ENCODE data around the gene CMKLR1. TPM values are rescaled to one million over a fixed set of nuclear protein-coding genes. Genes with fewer than 3 reads are reported as not detected.

Gene CMKLR1
- total RNA-seq, 2 experiments from 2014 or later = not detected

DNA sequence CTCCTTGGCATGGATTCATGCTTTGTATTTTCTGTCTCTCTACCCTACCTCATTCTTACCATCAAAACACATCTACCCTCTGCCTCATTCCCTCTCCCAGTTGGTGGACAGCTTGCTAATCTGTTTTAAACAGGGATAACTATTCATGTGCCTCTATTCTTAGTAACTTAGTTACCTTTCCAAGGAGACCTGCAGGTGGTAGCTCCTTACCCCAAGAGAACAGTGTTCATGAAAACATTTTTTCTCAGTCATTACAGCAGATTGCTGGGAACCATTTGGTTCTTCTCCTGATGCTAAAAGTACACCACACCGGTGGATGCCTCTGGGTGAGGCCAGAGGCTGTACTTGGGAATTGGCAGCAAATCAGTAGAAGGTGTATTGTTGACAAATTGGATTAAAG is 73.0 kb downstream of the CMKLR1 start:
- H3K4me3 Mint-ChIP-seq = no peak overlapping the region
- no peak for DNase-seq
- no peaks in the 10 kb centered on the region for H3K36me3 Mint-ChIP-seq (ENCODE audit: low read depth)
- H3K9me3 Mint-ChIP-seq = peaks cover 5% of the 10 kb centered on the region
- ChIA-PET POLR2A (no interaction called here), CTCF (no interaction called here)
- no peak overlapping the region for H3K27ac Mint-ChIP-seq
- peaks cover 10% of the 10 kb centered on the region for H3K27me3 Mint-ChIP-seq
- no peaks in the 10 kb centered on the region for H3K4me1 Mint-ChIP-seq

DNA sequence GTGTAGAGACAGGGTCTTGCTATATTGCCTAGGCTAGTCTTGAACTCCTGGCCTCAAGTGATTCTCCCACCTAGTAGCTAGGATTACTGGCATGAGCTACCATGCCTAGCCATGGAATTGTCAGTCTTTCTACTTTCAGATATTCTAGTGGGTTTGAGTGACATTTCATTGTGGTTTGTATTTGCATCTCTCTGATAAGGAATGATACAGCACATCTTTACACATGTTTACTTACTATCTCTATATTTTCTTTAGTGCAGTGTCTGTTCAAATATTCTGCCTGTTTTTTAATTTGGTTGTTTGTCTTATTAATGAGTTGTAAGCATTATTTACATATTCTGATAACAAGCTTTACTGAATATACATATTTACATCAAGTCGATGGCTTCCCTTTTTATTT is 73.6 kb downstream of the CMKLR1 start:
- Mint-ChIP-seq H3K4me1 (no peaks in the 10 kb centered on the region), H3K27ac (no peak overlapping the region), H3K36me3 (ENCODE audit: low read depth) (no peaks in the 10 kb centered on the region), H3K27me3 (peaks cover 15% of the 10 kb centered on the region), H3K9me3 (peaks cover 10% of the 10 kb centered on the region), H3K4me3 (no peak overlapping the region)
- DNase-seq = no peak
- CTCF ChIA-PET = no interaction called here
- POLR2A ChIA-PET = no interaction called here

- ChIA-PET POLR2A (no interaction called here), CTCF (no interaction called here)
- H3K27me3 Mint-ChIP-seq = peaks cover 10% of the 10 kb centered on the region
Observed at GRCh38 chr12:108260969-108261368, 78.1 kb downstream of the CMKLR1 start.

GRCh38 chr12:108260039-108260438 is 79.1 kb downstream of the CMKLR1 start:
- no peaks in the 10 kb centered on the region for H3K36me3 Mint-ChIP-seq (ENCODE audit: low read depth)
- no peak overlapping the region for H3K4me3 Mint-ChIP-seq
- POLR2A ChIA-PET = no interaction called here
- H3K27ac Mint-ChIP-seq = no peak overlapping the region
- CTCF ChIA-PET = no interaction called here
- H3K4me1 Mint-ChIP-seq = no peaks in the 10 kb centered on the region
- peaks cover 18% of the 10 kb centered on the region for H3K9me3 Mint-ChIP-seq
- H3K27me3 Mint-ChIP-seq = peaks cover 10% of the 10 kb centered on the region
- DNase-seq = no peak

More at GRCh38 chr12:108260969-108261368, 78.1 kb downstream of the CMKLR1 start:
- H3K4me1 Mint-ChIP-seq = no peaks in the 10 kb centered on the region
- no peak overlapping the region for H3K27ac Mint-ChIP-seq
- no peak overlapping the region for H3K4me3 Mint-ChIP-seq
- no peaks in the 10 kb centered on the region for H3K36me3 Mint-ChIP-seq (ENCODE audit: low read depth)
- no peak for DNase-seq
- H3K9me3 Mint-ChIP-seq = peaks cover 18% of the 10 kb centered on the region

GRCh38 chr12:108257610-108258106 is 81.5 kb downstream of the CMKLR1 start:
- Mint-ChIP-seq H3K27ac (no peak overlapping the region), H3K4me1 (peaks cover 2% of the 10 kb centered on the region), H3K36me3 (ENCODE audit: low read depth) (no peaks in the 10 kb centered on the region), H3K27me3 (peaks cover 8% of the 10 kb centered on the region), H3K4me3 (no peak overlapping the region), H3K9me3 (peaks cover 18% of the 10 kb centered on the region)
- no peak for DNase-seq
- ChIA-PET POLR2A (no interaction called here), CTCF (interaction anchor here (1.4 kb wide), 1 partner anchor 19 kb away, joined by 3 read pairs; no protein-coding TSS in a partner anchor)

DNA sequence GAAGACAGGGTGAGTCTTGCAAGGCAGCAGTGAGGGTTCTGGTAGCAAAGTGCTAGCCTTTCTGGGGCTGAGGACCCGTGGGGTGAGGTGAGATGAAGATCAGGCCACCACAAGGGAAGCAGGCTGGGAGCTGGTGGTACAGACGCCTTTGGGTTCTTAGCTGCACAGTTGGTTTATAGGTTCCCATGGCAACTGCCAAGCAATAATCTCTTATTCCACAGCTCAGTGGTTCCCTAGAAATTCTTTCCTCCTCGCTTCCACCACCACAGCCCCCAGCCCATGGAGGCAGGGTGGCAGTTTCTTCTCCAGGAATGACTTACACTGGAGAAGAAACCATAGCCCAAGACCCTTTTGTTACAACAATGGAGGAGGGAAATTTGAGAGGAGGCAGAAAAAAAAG is 82.1 kb downstream of the CMKLR1 start:
- Mint-ChIP-seq H3K27me3 (peaks cover 8% of the 10 kb centered on the region), H3K36me3 (ENCODE audit: low read depth) (no peaks in the 10 kb centered on the region), H3K4me3 (no peak overlapping the region), H3K9me3 (peaks cover 18% of the 10 kb centered on the region), H3K4me1 (peaks cover 2% of the 10 kb centered on the region), H3K27ac (no peak overlapping the region)
- CTCF ChIA-PET = interaction anchor here (1.4 kb wide), 1 partner anchor 18 kb away, joined by 3 read pairs; no protein-coding TSS in a partner anchor
- no peak for DNase-seq
- POLR2A ChIA-PET = no interaction called here

GRCh38 chr12:108255252-108255602 is 83.9 kb downstream of the CMKLR1 start:
- Mint-ChIP-seq H3K36me3 (ENCODE audit: low read depth) (no peaks in the 10 kb centered on the region), H3K27ac (no peak overlapping the region), H3K27me3 (peaks cover 4% of the 10 kb centered on the region), H3K4me3 (no peak overlapping the region), H3K4me1 (peaks cover 2% of the 10 kb centered on the region), H3K9me3 (peaks cover 6% of the 10 kb centered on the region)
- ChIA-PET POLR2A (no interaction called here), CTCF (no interaction called here)
- DNase-seq = no peak

DNA sequence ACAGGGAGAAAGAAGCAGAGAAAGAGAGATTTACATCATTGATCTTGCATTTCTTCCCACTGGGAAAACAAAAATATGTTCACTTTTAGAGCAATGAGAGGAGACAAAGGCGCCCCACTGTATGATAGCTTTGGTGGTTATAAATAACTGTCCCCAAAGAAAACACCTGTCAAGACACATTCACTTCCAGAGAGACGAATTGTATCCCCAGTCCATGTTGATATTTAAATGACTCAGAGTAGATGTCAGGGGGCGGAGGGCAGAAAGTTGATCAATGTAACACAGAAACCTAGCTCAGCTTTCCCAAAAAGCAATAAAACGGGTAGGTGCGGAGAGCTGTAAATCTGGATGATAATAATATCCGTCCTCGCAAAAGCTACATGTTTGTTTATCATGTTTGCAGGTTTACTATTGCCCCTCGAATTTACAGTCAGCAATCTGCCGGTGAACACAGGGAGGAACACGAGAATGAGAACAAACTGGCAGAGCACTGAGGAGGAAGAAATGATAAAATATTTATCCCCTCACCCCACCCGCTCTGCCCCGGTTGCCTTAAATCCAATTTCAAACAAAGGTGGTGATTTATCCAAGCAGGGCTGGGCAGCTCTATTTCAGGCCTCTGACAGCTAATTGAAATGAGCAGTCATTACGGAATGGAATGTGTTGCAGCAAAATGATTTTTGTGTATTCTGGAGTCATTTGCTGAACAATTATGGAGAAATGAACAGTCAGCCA is 84.4 kb downstream of the CMKLR1 start:
- H3K27me3 Mint-ChIP-seq = peaks cover 4% of the 10 kb centered on the region
- DNase-seq = no peak
- H3K9me3 Mint-ChIP-seq = peaks cover under 1% of the 10 kb centered on the region
- H3K4me3 Mint-ChIP-seq = no peak overlapping the region
- peaks cover 2% of the 10 kb centered on the region for H3K4me1 Mint-ChIP-seq
- ChIA-PET POLR2A (no interaction called here), CTCF (no interaction called here)
- H3K36me3 Mint-ChIP-seq (ENCODE audit: low read depth) = no peaks in the 10 kb centered on the region
- H3K27ac Mint-ChIP-seq = no peak overlapping the region

DNA sequence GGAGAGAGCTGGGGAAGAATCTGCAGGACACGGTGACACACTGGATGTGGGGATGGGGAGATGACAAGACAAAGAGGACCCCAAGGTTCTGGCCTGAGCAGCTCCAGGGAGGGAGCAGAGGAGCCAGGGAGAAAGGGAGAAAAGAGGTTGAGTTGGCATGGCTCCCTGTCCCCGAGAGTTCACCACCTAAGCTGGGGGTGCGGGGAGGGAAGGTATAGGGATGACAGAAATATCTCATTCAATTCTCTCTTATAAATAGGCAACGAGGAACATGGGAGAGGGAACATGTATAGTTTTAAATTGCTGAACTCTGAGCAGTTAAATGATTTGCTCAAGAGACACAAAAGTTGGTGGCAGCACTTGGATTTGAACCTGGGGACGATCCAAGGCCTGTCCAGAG is 85.1 kb downstream of the CMKLR1 start:
- Mint-ChIP-seq H3K27me3 (peaks cover 4% of the 10 kb centered on the region), H3K9me3 (no peaks in the 10 kb centered on the region), H3K27ac (no peak overlapping the region), H3K36me3 (ENCODE audit: low read depth) (no peaks in the 10 kb centered on the region), H3K4me1 (peaks cover 2% of the 10 kb centered on the region), H3K4me3 (no peak overlapping the region)
- CTCF ChIA-PET = interaction anchor here (0.7 kb wide), 1 partner anchor 225 kb away, joined by 3 read pairs; no protein-coding TSS in a partner anchor
- DNase-seq = no peak
- POLR2A ChIA-PET = no interaction called here

DNA sequence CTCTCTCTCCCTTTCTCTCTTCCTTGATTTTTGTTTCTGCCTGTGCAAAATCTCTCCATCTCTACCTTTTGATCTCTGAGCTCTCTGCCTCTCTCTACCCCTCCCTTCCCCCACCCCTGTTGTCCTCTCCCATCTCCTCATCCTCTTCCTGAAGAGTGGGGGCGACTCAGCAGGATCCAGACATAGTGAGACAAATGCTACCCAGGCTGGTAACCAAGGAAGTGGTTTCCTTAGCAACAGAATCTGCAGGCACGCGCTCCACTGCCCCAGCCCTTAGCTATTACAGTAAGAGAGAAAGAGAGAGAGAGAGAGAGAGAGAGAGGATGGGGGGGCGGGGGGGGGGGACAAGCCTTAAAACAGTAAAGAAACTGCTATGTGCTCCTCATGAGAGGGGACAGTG is 85.6 kb downstream of the CMKLR1 start:
- H3K27me3 Mint-ChIP-seq = peaks cover 4% of the 10 kb centered on the region
- peaks cover 2% of the 10 kb centered on the region for H3K4me1 Mint-ChIP-seq
- no peaks in the 10 kb centered on the region for H3K9me3 Mint-ChIP-seq
- no peak for DNase-seq
- CTCF ChIA-PET = interaction anchor here (0.7 to 1.0 kb wide), 2 partner anchors 14 to 225 kb away, joined by 3 to 4 read pairs; no protein-coding TSS in a partner anchor
- no peak overlapping the region for H3K27ac Mint-ChIP-seq
- H3K36me3 Mint-ChIP-seq (ENCODE audit: low read depth) = no peaks in the 10 kb centered on the region
- POLR2A ChIA-PET = no interaction called here
- no peak overlapping the region for H3K4me3 Mint-ChIP-seq

- Mint-ChIP-seq H3K9me3 (no peaks in the 10 kb centered on the region), H3K27me3 (peaks cover 4% of the 10 kb centered on the region), H3K4me3 (no peak overlapping the region), H3K27ac (no peak overlapping the region), H3K4me1 (peaks cover 2% of the 10 kb centered on the region), H3K36me3 (ENCODE audit: low read depth) (no peaks in the 10 kb centered on the region)
- ChIA-PET POLR2A (interaction anchor here (0.6 kb wide), 1 partner anchor 154 kb away, joined by 4 read pairs; no protein-coding TSS in a partner anchor), CTCF (interaction anchor here (1.0 kb wide), 2 partner anchors 13 to 18 kb away, joined by 3 to 4 read pairs; no protein-coding TSS in a partner anchor)
- no peak for DNase-seq
Observed at GRCh38 chr12:108252523-108252922, 86.6 kb downstream of the CMKLR1 start.

GRCh38 chr12:108248011-108248410 is 91.1 kb downstream of the CMKLR1 start:
- Mint-ChIP-seq H3K9me3 (no peaks in the 10 kb centered on the region), H3K4me1 (no peaks in the 10 kb centered on the region), H3K27ac (no peak overlapping the region), H3K36me3 (ENCODE audit: low read depth) (no peaks in the 10 kb centered on the region), H3K4me3 (no peak overlapping the region), H3K27me3 (peaks cover 1% of the 10 kb centered on the region)
- ChIA-PET POLR2A (no interaction called here), CTCF (no interaction called here)
- no peak for DNase-seq

DNA sequence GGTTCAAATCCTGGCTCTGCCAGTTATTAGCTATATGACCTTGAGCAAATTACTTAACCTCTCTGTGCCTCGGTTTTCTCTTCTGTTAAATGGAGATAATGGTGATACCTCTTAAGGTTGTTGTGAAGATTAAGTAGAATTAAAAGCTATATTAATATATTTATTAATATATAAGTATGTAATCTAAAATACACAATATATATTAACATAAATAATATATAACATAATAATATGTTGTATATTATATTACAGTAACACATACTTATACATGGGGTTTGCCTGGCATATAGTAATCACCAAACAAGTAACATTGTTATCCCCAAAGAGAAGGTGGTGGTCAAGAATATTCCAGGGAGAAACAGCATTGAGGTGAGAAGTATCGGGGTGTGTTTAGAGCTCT is 92.0 kb downstream of the CMKLR1 start:
- Mint-ChIP-seq H3K9me3 (no peaks in the 10 kb centered on the region), H3K27ac (no peak overlapping the region), H3K4me3 (no peak overlapping the region), H3K4me1 (no peaks in the 10 kb centered on the region), H3K27me3 (peaks cover 1% of the 10 kb centered on the region), H3K36me3 (ENCODE audit: low read depth) (no peaks in the 10 kb centered on the region)
- CTCF ChIA-PET = no interaction called here
- DNase-seq = no peak
- POLR2A ChIA-PET = no interaction called here

All from activated CD4-positive, alpha-beta T cell treated with anti-CD3 and anti-CD28 coated beads, Interleukin-2, amount 10 ng/mL, durations not matched to agents 7 days and 5 days (primary cell).